WERI-Rb-1 (cell line): Measurements from ENCODE around the gene SMYD3.

Experiments
- DNase-seq: peaks from one replicate; pipeline ENCODE4 v3.0.0-alpha.2; 2020
- H3K27ac ChIP-seq: fragments of 250-450 bp; sonication (Bioruptor Pico); 2 replicates; pipeline ENCODE4 v1.5.1; 2020; ENCODE audit warnings: mild to moderate bottlenecking, moderate library complexity
- H3K27me3 ChIP-seq: fragments of 250-450 bp; sonication (Bioruptor Pico); 2 replicates; pipeline ENCODE4 v1.5.1; 2021; ENCODE audit warnings: mild to moderate bottlenecking, low read depth, moderate library complexity; ENCODE audit not compliant: insufficient read depth, severe bottlenecking
- H3K36me3 ChIP-seq: fragments of 250-450 bp; sonication (Bioruptor Pico); 2 replicates; pipeline ENCODE4 v1.5.1; 2020; ENCODE audit warnings: mild to moderate bottlenecking, moderate library complexity
- H3K4me3 ChIP-seq: 2 replicates; pipeline ENCODE4 v1.5.1; 2011; ENCODE audit warnings: low read depth, mild to moderate bottlenecking, control low read depth, low read length
- H3K9me3 ChIP-seq: fragments of 250-450 bp; sonication (Bioruptor Pico); 2 replicates; pipeline ENCODE4 v1.5.1; 2021; ENCODE audit warnings: mild to moderate bottlenecking, moderate library complexity; ENCODE audit not compliant: severe bottlenecking
- CTCF ChIP-seq: IDR thresholded peaks from 2 replicates; pipeline ENCODE4 v1.5.1; 2011; ENCODE audit warnings: low read depth, mild to moderate bottlenecking, control low read depth, inconsistent platforms, low read length

The SMYD3 gene

GRCh38 chr1:245763873-245764331, 743.2 kb downstream of the SMYD3 start:
- Histone ChIP-seq H3K4me3 (no peak overlapping the region), H3K36me3 (no peaks in the 10 kb centered on the region), H3K27me3 (no peaks in the 10 kb centered on the region), H3K27ac (no peak overlapping the region), H3K9me3 (no peaks in the 10 kb centered on the region)
- TF ChIP-seq CTCF = no peak
- DNase-seq = no peak

GRCh38 chr1:245762396-245762910, 744.6 kb downstream of the SMYD3 start:
- no peak for DNase-seq
- Histone ChIP-seq H3K4me3 (no peak overlapping the region), H3K27me3 (no peaks in the 10 kb centered on the region), H3K27ac (no peak overlapping the region), H3K9me3 (no peaks in the 10 kb centered on the region), H3K36me3 (no peaks in the 10 kb centered on the region)
- no peak for TF ChIP-seq CTCF

- no peak overlapping the region for H3K27ac ChIP-seq
- H3K9me3 ChIP-seq = no peaks in the 10 kb centered on the region
These were observed 746.8 kb downstream of the SMYD3 start for GRCh38 chr1:245760301-245760700.

GRCh38 chr1:245754463-245754961, 752.6 kb downstream of the SMYD3 start:
- Histone ChIP-seq H3K36me3 (no peaks in the 10 kb centered on the region), H3K4me3 (no peak overlapping the region), H3K9me3 (no peaks in the 10 kb centered on the region), H3K27me3 (no peaks in the 10 kb centered on the region), H3K27ac (no peak overlapping the region)
- TF ChIP-seq CTCF = no peak
- no peak for DNase-seq

More at GRCh38 chr1:245760301-245760700, 746.8 kb downstream of the SMYD3 start:
- no peak overlapping the region for H3K4me3 ChIP-seq
- no peak for TF ChIP-seq CTCF
- no peak for DNase-seq
- H3K36me3 ChIP-seq = no peaks in the 10 kb centered on the region
- H3K27me3 ChIP-seq = no peaks in the 10 kb centered on the region

GRCh38 chr1:245753807-245754206, 753.3 kb downstream of the SMYD3 start:
- no peak overlapping the region for H3K4me3 ChIP-seq
- H3K9me3 ChIP-seq = no peaks in the 10 kb centered on the region
- no peak for TF ChIP-seq CTCF
- no peaks in the 10 kb centered on the region for H3K27me3 ChIP-seq
- no peaks in the 10 kb centered on the region for H3K36me3 ChIP-seq
- H3K27ac ChIP-seq = no peak overlapping the region
- DNase-seq = no peak

- no peak for DNase-seq
- no peak for TF ChIP-seq CTCF
These were observed 754.5 kb downstream of the SMYD3 start for GRCh38 chr1:245752561-245752960.

More at GRCh38 chr1:245752561-245752960, 754.5 kb downstream of the SMYD3 start:
- no peak overlapping the region for H3K27ac ChIP-seq
- no peaks in the 10 kb centered on the region for H3K36me3 ChIP-seq
- no peak overlapping the region for H3K4me3 ChIP-seq
- no peaks in the 10 kb centered on the region for H3K27me3 ChIP-seq
- H3K9me3 ChIP-seq = no peaks in the 10 kb centered on the region
